IPS DF 4.7 (cell line): ENCODE measurements around the gene MUC20.
"Not testable (repeated sequence)": the region's sequence is repeated elsewhere in the genome, so short reads cannot be mapped to it uniquely, and the experiment has no call there.

Experiments
- DNase-seq: peaks from one replicate; pipeline ENCODE4 v3.0.0-alpha.2; 2013; ENCODE audit warnings: low spot score; ENCODE audit errors: extremely low read depth

MUC20 gene

DNA sequence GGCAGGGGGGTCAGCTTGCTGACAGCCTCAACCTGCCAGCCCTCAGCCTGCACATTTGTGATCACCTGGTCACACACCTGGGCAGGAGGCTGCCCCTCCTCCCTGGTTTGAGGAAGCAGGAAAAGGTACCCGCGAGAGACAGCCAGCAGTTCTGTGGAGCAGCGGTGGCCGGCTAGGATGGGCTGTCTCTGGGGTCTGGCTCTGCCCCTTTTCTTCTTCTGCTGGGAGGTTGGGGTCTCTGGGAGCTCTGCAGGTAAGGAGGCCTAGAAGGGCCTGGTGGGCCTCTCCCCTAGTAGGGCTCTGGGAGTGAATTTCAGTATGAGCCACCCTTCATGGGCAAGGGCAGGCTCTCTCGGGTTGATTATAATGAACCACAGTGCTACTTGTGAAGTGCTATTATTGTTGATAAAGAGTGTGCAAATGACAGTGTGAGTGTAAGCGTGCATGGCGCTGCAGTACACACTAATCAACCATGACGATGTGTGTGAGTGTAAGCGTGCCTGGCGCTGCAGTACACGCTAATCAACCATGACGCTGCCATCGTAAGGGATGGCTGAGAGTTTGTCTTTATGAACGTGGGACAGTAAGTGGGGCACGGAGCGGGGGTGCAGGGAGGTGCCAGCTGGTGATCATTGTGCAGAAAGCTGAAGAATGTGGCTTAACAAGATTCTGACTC is at the start of gene MUC20:
Gene MUC20 (plus strand): TSS at position 148 of the 676 bp plus-strand sequence. CDS start 30 bp downstream, at position 178.
- DNase-seq: not testable (repeated sequence)

GRCh38 chr3:195671283-195671682 is 49.5 kb upstream of the MUC20 start:
- not testable (repeated sequence) for DNase-seq

GRCh38 chr3:195673711-195674110 is 47.1 kb upstream of the MUC20 start:
- not testable (repeated sequence) for DNase-seq

DNA sequence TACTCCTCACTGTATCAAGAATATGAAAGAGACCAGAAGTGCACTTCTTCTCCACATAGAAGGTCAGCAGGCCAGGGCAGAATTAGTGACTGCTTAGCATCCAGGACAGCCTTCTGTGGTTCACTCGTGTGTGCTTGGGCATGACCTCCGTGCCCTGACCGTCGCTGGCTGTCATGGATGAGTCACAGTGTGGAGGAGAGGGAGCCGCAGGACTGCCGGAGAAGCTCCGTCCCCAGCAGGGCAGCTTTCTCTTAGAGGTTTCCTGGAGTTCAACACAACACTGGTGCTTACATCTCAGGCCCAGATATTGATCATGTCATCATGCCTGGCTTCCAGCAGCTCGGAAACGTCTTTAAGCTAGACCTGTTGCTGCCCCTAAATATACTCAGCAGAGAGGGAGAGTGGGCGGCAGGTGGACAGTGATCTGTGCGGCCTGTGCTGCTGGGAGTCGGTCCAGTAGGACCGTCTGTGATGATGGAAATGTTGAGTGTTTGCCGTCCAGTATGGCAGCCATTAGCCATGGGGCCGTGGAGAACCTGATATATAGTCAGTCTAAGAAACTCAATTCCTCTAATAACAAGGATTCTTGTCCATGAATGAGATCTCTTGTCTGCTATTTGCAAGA is 42.3 kb upstream of the MUC20 start:
- DNase-seq: not testable (repeated sequence)

- not testable (repeated sequence) for DNase-seq
These were observed 40.1 kb upstream of the MUC20 start for GRCh38 chr3:195680690-195681089.

- not testable (repeated sequence) for DNase-seq
These were observed 39.2 kb upstream of the MUC20 start for GRCh38 chr3:195681458-195682103.

GRCh38 chr3:195682104-195682742 is 38.6 kb upstream of the MUC20 start:
- not testable (repeated sequence) for DNase-seq

- DNase-seq: not testable (repeated sequence)
These were observed 36.9 kb upstream of the MUC20 start for GRCh38 chr3:195683722-195684526.

GRCh38 chr3:195684527-195685257 is 36.1 kb upstream of the MUC20 start:
- not testable (repeated sequence) for DNase-seq

DNA sequence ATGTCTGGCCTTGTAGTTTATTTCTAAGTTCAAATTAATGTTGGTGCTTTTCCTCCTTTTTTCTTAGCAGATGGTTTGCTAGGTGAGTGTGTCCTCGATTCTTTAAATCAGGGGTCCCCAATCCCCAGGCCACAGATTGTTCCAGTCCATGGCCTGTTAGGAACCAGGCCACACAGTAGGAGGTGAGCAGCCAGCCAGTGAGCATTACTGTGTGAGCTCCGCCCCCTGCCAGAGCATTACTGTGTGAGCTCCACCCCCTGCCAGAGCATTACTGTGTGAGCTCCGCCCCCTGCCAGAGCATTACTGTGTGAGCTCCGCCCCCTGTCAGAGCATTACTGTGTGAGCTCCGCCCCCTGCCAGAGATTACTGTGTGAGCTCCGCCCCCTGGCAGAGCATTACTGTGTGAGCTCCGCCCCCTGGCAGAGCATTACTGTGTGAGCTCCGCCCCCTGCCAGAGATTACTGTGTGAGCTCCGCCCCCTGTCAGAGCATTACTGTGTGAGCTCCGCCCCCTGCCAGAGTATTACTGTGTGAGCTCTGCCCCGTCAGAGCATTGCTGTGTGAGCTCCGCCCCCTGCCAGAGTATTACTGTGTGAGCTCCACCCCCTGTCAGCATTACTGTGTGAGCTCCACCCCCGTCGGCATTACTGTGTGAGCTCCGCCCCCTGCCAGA is 34.1 kb upstream of the MUC20 start:
- DNase-seq: not testable (repeated sequence)

GRCh38 chr3:195687209-195687760 is 33.5 kb upstream of the MUC20 start:
- DNase-seq: not testable (repeated sequence)

- DNase-seq: not testable (repeated sequence)
These were observed 32.2 kb upstream of the MUC20 start for GRCh38 chr3:195688471-195689183.

DNA sequence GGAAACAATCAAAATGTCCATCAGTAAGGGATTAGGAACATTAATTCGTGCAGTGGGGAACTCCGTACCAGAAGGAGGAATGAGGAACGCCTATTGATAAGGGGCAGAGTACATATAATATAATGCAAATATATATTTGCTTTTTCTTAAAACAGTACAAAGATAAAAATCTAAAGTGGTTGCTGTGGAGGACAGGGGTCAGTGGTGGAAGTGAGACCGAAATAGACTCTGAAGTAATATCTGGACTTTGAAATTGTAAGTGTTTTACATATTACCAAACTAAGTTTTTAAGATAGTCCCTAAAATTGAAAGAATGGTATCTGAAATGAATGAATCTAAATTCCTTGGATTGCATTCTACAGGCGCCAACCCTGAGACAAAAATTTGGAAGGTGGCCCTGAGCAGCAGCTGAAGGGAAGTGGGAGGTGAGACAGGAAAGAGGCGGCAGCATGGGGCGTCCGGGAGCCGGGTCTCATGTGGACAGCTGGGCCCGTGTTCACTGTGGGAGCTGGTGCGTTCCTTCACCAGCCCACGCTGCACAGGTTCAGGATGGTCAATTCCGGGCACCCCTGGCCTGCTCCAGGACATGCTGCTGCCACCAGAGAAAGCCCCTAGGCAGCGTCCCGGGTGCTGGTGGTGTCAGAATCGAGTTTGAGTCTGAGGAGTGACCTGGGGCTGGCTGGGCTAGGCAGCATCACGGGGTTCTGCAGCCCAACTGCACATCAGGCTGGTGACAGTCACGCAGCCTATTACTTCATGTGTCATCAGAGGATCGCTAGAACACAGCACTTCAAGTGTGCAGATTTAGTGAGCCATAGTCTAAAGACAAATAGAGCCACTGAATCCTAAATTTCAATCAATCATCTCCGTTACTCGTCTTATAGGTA is 31.4 kb upstream of the MUC20 start:
- DNase-seq: not testable (repeated sequence)

DNA sequence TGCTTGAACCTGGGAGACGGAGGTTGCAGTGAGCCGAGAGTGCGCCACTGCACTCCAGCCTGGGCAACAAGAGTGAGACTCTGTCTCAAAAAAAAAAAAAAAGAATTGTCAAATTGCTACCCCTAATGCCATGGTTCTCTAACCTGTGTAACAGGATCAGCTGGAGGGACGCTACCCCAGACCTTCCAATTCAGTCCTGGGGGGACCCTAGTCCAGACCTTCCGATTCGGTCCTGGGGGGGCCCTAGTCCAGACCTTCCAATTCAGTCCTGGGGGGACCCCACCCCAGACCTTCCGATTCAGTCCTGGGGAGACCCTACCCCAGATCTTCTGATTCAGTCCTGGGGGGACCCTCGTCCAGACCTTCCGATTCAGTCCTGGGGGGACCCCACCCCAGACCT is 29.8 kb upstream of the MUC20 start:
- no peak for DNase-seq

- not testable (repeated sequence) for DNase-seq
These were observed 29.0 kb upstream of the MUC20 start for GRCh38 chr3:195691596-195692353.

DNA sequence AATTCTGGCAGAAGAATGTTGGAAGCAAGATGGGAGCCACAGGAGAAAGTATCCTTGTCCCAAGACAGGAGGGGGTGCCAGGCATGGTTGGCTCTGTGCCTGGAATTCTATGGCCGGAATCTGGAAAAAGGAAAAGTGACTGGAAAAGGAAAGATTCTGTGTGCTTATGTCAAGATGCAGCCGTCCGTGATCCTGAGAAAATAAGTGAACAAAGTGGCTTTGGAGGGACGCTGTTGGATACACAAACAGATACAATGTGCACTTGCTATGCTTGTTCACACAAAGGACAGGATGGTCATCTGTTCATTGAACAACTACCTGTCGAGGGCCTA is 28.5 kb upstream of the MUC20 start:
- no peak for DNase-seq

GRCh38 chr3:195692781-195693427 is 27.9 kb upstream of the MUC20 start:
- no peak for DNase-seq
